ENCODE measurements around the gene SH2D3A.
"Not testable (repeated sequence)": the region's sequence is repeated elsewhere in the genome, so short reads cannot be mapped to it uniquely, and the experiment has no call there.

SH2D3A gene

DNA sequence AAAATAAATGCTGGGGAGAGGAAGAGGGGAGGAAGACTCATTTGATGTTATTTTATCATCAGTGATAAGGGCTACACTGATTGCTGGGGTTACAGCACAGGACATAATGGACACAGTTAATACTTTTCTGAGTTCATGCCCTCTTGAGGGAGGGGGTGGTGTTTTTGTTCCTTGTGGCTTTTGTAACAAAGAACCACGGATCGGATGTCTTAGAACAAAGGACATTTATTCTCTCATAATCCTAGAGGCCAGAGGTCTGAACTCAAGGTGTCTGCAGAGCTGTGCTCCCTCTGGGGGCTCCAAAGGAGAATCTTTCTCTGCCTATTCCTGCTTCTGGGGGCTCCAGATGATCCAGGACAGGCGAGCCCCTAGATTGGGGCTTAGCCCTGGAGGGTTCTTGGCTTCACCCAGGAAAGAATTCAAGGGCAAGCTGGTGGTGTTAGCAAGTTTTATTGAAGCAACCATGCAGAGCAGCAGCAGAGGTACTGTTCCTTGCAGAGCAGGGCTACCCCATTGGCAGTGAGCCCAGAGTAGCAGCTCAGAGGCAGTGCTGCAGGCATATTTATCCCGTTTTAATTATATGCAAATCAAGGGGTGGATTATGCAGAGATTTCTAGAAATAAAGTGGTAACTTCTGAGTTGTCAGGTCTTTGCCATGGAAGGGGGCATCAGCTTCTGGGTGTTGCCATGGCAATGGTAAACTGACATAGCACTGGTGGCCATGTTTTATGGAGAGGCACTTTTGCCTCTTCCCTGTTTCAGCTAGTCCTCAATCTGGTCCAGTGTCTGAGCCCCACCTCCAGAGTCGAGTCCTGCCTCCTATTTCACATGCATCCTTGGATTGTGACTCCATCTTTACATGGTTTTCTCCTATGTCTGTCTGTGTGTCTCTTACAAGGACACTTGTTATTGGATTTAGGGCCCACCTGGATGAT is 23.2 kb upstream of the SH2D3A start:
- FAIRE-seq (no peak), DNase-seq (ENCODE audit: extremely low spot score, insufficient read length, low read depth) (no peak)

GRCh38 chr19:6788896-6789295 is 21.7 kb upstream of the SH2D3A start:
- DNase-seq (ENCODE audit: extremely low spot score, insufficient read length, low read depth) (no peak), FAIRE-seq (no peak)

DNA sequence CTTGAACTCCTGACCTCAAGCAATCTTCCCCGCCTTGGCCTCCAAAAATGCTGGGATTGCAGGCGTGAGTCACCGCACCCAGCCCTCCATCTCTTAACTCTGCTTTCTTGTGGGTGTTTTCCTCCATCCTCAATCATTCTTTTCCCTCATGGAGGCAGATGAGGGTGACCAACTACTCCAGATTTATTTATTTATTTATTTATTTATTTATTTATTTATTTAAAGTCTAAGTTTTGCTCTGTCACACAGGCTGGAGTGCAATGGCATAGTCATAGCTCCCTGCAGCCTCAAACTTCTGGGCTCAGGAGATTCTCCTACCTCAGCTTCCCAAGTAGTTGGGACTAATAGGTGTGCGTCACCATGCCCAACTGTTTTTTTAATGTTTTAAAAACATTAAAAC is 20.2 kb upstream of the SH2D3A start:
- FAIRE-seq, result no peak
- no peak for DNase-seq (ENCODE audit: extremely low spot score, insufficient read length, low read depth)

DNA sequence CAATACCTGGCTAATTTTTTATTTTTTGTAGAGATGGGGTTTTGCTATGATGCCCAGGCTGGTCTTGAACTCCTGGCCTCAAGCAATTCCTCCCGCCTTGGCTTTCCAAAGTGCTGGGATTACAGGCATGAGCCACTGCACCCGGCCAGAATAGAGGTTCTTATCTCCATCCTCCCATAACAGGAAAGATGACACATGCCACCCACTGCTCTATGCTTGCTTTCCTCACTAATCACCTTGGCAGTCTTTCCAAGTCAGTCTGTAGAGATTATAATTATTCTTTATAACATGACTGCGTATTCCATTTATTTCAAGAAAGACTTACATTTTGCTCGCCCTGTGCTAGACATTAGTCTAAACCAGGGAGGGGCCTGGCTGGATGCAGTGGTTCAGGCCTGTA is 12.0 kb upstream of the SH2D3A start:
- FAIRE-seq (peak; percentile 24), DNase-seq (ENCODE audit: extremely low spot score, insufficient read length, low read depth) (no peak)

- no peak for FAIRE-seq
- no peak for DNase-seq (ENCODE audit: extremely low spot score, insufficient read length, low read depth)
These were observed 11.2 kb upstream of the SH2D3A start for GRCh38 chr19:6778386-6778785.

DNA sequence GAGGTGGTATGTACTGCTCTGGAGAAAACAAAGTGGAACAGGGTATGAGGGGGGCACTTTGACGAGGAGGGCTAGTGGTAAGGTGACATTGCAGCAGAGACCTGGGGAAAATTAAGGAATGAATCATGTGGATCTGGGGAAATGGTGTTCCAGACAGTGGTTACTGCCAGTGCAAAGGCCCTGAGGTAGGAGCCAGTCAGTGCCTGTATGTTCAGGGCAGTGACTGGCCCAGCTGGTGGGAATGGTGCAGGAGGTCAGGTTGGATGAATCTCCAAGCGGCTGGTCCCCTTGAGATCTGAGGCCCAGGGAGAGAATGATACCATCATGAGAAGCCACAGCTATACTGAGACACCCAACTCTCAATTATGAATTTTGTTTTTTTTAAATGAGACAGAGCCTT is 10.2 kb upstream of the SH2D3A start:
- FAIRE-seq (no peak), DNase-seq (ENCODE audit: extremely low spot score, insufficient read length, low read depth) (no peak)

DNA sequence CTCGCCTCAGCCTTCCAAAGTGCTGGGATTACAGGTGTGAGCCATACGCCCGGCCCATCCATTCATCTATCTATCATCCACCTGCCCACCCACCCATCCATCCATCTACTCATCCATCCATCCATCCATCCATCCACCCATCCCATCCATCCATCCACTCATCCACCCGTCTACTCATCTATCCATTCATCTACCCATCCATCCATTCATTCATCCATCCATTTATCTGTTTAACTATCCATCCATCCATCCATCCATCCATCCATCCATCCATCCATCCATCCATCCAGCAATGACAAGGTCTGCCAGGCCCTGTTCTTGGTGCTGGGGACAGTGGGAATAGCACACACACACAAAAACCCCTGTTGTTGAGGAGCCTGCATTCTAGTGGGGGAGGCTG is 9.8 kb upstream of the SH2D3A start:
- DNase-seq (ENCODE audit: extremely low spot score, insufficient read length, low read depth), result no peak
- FAIRE-seq, result no peak

- DNase-seq (ENCODE audit: extremely low spot score, insufficient read length, low read depth); FAIRE-seq: not testable (repeated sequence)
These were observed 8.8 kb upstream of the SH2D3A start for GRCh38 chr19:6776045-6776444.

- FAIRE-seq, result no peak
These were observed 7.8 kb upstream of the SH2D3A start for GRCh38 chr19:6774821-6775707.

GRCh38 chr19:6773323-6773931 is 6.2 kb upstream of the SH2D3A start:
- FAIRE-seq, result peak; percentile 76
- DNase-seq (ENCODE audit: extremely low spot score, insufficient read length, low read depth), result no peak

More at GRCh38 chr19:6774821-6775707, 7.8 kb upstream of the SH2D3A start:
- no peak for DNase-seq (ENCODE audit: extremely low spot score, insufficient read length, low read depth)

- DNase-seq (ENCODE audit: extremely low spot score, insufficient read length, low read depth) (no peak), FAIRE-seq (no peak)
These were observed 5.7 kb upstream of the SH2D3A start for GRCh38 chr19:6772866-6773322.

DNA sequence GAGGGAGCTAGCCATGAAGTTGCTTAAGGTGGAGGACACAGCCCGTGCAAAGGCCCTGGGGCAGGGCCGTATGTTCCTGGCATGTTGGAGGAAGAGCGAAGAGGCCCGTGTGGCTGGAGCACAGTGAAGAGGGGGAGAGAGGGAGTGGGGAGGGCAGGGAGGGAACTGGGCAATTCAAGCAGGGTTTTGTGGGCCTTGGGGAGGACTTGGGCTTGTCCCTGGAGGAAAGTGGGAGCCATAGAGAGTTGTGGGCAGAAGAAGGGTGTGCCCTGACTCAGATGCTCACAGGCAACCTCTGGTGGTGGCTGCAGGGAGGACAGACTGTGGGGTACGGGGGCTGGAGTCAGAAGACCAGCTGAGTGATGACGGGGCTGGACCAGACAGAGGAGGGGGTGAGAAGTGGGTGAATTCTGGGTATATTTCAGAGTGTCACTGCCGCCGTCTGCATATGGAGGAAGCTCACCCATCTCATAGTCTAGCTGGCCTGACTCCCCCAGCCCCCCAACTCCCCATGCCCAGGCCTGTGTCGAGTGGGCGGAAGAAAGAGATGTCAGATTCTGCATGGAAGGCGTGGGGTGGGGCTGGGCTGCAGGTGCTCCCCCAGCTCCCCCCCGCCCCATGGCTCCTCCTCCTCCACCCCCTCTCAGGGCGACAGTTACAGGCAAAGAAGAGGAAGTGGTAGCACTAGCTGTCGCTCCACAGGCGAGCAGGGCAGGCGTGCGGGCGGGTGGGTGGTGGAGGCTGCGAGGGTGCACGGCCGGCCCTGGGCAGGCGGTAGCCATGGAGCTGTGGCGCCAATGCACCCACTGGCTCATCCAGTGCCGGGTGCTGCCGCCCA is 5.0 kb upstream of the SH2D3A start, which contains the start of gene VAV1:
Gene VAV1, plus strand, starts transcription at position 681 of the 838 bp plus-strand sequence. Its CDS starts 100 bp downstream, at position 781.
- DNase-seq (ENCODE audit: extremely low spot score, insufficient read length, low read depth), result peak; percentile 83
- peak; percentile 81 for FAIRE-seq

- not testable (repeated sequence) for DNase-seq (ENCODE audit: extremely low spot score, insufficient read length, low read depth); FAIRE-seq
These were observed 4.4 kb upstream of the SH2D3A start for GRCh38 chr19:6771648-6772027.

DNA sequence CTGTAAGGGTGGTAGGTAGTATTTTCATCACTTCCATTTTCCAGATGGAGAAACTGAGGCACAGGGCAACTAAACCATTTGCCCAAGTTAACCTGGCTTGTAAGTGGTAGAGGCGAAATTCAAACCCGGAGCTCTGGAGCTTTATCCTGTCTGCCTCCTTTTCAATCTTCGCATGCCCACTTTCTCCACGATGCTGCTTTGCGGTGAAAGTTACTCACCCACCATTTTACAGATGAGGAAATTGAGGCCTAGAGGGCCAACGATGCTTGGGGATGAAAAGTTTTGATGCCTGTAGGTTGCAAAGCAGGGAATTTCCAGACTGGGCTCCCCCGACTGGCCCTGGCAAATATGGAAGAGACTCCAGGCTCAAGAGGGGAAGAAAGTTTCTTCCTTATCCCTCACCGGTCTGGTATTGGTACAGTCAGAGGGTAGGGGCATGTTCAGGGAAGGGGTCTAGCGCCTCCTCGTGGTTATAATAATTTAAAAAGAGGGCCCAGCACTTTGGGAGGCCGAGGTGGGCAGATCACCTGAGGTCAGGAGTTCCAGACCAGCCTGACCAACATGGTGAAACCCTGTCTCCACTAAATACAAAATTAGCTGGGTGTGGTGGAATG is 1.9 kb upstream of the SH2D3A start:
- no peak for FAIRE-seq
- no peak for DNase-seq (ENCODE audit: extremely low spot score, insufficient read length, low read depth)

- FAIRE-seq (no peak), DNase-seq (ENCODE audit: extremely low spot score, insufficient read length, low read depth) (no peak)
These were observed 1.1 kb upstream of the SH2D3A start for GRCh38 chr19:6768236-6768785.

GRCh38 chr19:6767081-6767356 is 216 bp downstream of the SH2D3A start:
- DNase-seq (ENCODE audit: extremely low spot score, insufficient read length, low read depth), result no peak
- FAIRE-seq, result no peak

GRCh38 chr19:6766357-6767080 is 716 bp downstream of the SH2D3A start:
- DNase-seq (ENCODE audit: extremely low spot score, insufficient read length, low read depth), result no peak
- no peak for FAIRE-seq

DNA sequence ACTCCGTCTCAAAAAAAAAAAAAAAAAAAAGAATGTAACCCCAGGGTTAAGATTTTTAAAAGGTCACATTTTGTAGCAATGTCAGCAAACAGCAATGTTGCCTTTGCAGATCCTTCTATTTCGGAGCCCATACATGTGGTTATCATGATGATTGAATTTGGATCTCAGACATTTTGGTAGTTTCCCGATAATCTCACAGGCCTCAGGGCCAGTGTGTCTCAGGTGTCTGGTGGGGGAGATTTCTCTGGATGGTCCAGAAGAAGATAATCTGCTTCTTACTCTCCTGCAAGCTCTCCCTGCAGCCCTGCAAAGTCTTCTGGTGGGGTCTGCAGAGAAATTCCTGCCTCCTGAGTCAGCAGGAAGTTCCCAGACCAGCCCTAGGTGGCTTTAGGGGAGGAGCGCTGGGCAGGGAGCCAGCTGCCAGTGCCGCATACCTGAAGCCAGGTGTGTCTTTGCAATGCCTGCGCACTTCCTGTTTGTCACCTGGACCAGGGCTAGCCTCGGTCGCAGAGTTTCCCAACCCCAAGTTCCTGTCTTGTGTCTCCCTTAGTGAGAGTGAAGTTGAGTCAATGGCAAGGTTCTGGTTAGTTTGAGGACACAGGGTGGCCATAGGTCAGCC is 1.4 kb downstream of the SH2D3A start:
- FAIRE-seq (no peak), DNase-seq (ENCODE audit: extremely low spot score, insufficient read length, low read depth) (no peak)

Measured in GM18507 (cell line).